ENCODE data around the gene CYP2F1.
A peak's percentile ranks its signal among the peaks of the same experiment; 100 is the strongest.

CYP2F1 gene, protein sequence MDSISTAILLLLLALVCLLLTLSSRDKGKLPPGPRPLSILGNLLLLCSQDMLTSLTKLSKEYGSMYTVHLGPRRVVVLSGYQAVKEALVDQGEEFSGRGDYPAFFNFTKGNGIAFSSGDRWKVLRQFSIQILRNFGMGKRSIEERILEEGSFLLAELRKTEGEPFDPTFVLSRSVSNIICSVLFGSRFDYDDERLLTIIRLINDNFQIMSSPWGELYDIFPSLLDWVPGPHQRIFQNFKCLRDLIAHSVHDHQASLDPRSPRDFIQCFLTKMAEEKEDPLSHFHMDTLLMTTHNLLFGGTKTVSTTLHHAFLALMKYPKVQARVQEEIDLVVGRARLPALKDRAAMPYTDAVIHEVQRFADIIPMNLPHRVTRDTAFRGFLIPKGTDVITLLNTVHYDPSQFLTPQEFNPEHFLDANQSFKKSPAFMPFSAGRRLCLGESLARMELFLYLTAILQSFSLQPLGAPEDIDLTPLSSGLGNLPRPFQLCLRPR

DNA sequence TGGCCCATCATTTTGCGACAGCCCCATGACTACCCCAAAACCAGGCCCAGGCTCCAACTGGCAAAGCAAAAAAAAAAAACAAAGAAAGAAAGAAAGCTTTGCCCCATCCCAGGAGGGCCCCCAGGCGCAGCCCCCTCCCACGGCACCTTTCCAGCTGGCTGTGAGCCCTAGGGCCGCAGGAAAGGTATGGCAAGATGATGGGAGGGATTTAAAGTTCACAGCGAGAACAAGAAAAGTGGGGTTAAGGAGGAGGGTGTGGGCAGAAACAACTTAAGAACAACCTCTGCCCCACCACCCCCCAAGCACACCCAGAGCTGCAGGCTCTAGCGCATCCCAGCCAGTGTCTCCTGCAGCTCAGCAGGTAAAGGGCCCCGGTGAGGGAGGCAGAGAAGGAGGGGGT, at the start of gene CYP2F1:
Gene CYP2F1, plus strand, starts transcription at position 301 of the 400 bp plus-strand sequence. CDS start 1,757 bp downstream, outside the sequence.
- no peak within 1 kb of the TSS for H3K9ac ChIP-seq (ENCODE audit: low read depth, low read length)
- peaks cover 23% of the 10 kb centered on the region for H3K9me3 ChIP-seq (ENCODE audit: control insufficient read depth, insufficient read depth, low read length)
- no peak within 1 kb of the TSS for H3K27ac ChIP-seq (ENCODE audit: low read depth, low read length)
- H3K27me3 ChIP-seq (ENCODE audit: control insufficient read depth, insufficient read depth, low read length), result no peaks in the 10 kb centered on the region
- no peak within 1 kb of the TSS for H3K4me3 ChIP-seq (ENCODE audit: low read depth, low read length)
- no peaks in the 10 kb centered on the region for H3K36me3 ChIP-seq (ENCODE audit: control insufficient read depth, insufficient read depth, low read length)
- H3K4me1 ChIP-seq (ENCODE audit: control insufficient read depth, insufficient read depth, low read length), result no peaks in the 10 kb centered on the region

DNA sequence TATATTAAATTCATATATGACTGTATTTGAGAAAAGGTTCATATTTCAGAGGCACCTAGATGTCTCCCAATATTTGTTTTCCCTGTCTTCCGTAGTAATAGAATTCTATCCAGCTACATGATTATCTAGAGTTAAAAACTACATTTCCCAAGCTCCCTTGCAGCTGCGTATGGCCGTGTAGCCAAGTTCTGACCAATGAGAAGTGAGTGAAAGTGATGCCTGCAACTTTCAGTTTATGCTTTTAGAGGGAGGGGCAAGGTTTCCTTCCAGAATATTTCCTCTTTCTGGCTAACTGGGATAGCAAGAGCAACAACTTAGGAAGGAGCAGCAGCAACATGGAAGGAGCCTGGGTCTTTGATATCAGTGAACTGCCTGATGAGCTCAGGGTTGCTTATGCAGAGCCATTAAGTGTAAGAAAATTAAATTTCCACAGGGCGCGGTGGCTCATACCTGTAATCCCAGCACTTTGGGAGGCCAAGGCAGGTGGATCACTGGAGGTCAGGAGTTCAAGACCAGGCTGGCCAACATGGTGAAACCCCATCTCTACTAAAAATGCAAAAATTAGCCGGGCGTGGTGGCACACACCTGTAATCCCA, 49.2 kb upstream of the CYP2F1 start:
- Histone ChIP-seq H3K9me3 (ENCODE audit: control insufficient read depth, insufficient read depth, low read length) (no peaks in the 10 kb centered on the region), H3K4me3 (ENCODE audit: low read depth, low read length) (no peak overlapping the region), H3K36me3 (ENCODE audit: control insufficient read depth, insufficient read depth, low read length) (no peaks in the 10 kb centered on the region), H3K4me1 (ENCODE audit: control insufficient read depth, insufficient read depth, low read length) (no peaks in the 10 kb centered on the region), H3K9ac (ENCODE audit: low read depth, low read length) (no peak overlapping the region), H3K27ac (ENCODE audit: low read depth, low read length) (no peak overlapping the region), H3K27me3 (ENCODE audit: control insufficient read depth, insufficient read depth, low read length) (no peaks in the 10 kb centered on the region)

DNA sequence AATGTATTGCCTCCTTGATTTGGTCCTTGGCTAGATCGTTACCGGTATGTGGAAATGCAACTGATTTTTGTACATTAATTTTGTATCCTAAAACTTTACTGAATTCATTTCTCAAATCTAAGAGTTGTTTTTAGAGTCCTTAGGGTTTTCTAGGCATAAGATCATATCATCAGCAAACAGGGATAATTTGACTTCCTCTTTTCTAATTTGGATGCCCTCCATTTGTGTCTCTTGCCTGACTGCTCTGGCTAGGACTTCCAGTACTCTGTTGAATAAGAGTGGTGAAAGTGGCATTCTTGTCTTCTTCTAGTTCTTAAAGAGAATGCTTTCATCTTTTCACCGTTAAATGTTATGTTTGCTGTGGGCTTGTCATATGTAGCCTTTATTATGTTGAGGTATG, 37.9 kb upstream of the CYP2F1 start:
- no peaks in the 10 kb centered on the region for H3K27me3 ChIP-seq (ENCODE audit: control insufficient read depth, insufficient read depth, low read length)
- H3K36me3 ChIP-seq (ENCODE audit: control insufficient read depth, insufficient read depth, low read length), result no peaks in the 10 kb centered on the region
- peaks cover 6% of the 10 kb centered on the region; the same call in 1 of the 2 replicates for H3K9me3 ChIP-seq (ENCODE audit: control insufficient read depth, insufficient read depth, low read length)
- no peaks in the 10 kb centered on the region for H3K4me1 ChIP-seq (ENCODE audit: control insufficient read depth, insufficient read depth, low read length)
- H3K27ac ChIP-seq (ENCODE audit: low read depth, low read length), result no peak overlapping the region
- no peak overlapping the region for H3K9ac ChIP-seq (ENCODE audit: low read depth, low read length)
- no peak overlapping the region for H3K4me3 ChIP-seq (ENCODE audit: low read depth, low read length)

DNA sequence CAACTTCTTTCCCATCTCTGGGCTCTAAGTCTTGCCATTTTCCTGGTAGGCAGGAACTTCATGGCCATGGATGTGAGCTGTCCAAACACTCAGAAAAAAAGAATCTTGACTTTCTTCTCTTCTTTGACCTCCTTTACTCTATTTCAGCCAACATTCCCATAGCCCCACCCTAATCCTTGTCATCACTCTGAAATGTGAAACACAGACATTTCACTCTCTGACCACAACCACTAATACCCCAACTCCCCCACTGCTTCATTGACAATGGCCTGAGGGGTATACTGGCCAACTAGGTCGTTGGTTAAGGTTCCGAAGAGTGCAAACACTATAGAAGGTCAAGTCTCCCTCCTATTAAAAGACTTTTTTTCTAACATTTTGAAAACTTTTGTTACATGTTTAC, 30.7 kb upstream of the CYP2F1 start:
- Histone ChIP-seq H3K4me1 (ENCODE audit: control insufficient read depth, insufficient read depth, low read length) (no peaks in the 10 kb centered on the region), H3K36me3 (ENCODE audit: control insufficient read depth, insufficient read depth, low read length) (no peaks in the 10 kb centered on the region), H3K9ac (ENCODE audit: low read depth, low read length) (no peak overlapping the region), H3K27me3 (ENCODE audit: control insufficient read depth, insufficient read depth, low read length) (peaks cover 7% of the 10 kb centered on the region), H3K27ac (ENCODE audit: low read depth, low read length) (no peak overlapping the region), H3K9me3 (ENCODE audit: control insufficient read depth, insufficient read depth, low read length) (peaks cover 6% of the 10 kb centered on the region; the same call in 1 of the 2 replicates), H3K4me3 (ENCODE audit: low read depth, low read length) (no peak overlapping the region)

DNA sequence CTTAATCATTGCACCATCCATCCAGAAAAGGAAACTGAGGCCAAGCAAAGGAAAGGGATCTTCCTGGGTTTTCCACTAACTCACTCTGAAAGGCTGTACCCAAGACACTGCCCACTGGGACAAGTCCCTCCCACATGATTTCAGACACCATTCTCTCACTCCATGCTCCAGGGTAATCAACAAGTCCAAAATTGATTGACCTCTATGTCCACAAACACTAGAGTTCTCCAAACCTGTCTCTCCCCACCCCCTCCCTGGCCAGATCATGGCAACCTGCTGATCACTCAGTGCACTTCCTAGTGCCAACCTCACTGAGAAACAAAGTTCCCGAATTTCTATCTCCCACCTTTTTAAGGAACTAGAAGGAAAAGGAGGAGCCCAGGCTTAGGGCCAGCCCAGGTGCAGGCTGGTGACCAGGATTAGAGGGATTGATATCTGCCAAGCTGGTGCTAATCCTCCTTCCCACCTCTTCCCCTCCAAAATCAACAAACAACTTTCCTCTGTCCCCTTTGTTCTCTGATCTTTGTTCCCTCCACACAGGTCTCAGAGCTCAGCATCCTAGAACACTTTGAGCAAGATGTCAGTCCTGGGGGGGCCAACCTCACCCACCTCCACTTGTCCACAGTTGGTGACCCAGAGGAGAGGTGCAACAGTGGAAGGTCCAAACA, 28.4 kb upstream of the CYP2F1 start:
- no peak overlapping the region for H3K27ac ChIP-seq (ENCODE audit: low read depth, low read length)
- no peaks in the 10 kb centered on the region for H3K9me3 ChIP-seq (ENCODE audit: control insufficient read depth, insufficient read depth, low read length)
- no peak overlapping the region for H3K9ac ChIP-seq (ENCODE audit: low read depth, low read length)

DNA sequence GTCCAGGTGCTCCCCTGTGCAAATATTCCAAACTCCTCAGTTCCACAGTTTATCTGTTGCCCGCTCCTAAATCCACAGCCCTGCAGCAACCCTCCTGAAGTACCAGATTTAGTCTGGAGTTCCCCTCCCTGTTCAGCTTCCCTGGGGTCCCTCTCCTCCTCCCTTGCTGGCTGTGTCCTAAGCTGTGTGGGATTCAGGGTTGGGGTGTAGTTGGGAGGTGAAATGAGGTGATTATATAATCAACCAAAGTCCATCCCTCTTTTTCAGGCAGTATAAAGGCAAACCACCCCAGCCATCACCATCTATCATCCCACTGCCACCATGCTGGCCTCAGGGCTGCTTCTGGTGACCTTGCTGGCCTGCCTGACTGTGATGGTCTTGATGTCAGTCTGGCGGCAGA, 26.1 kb upstream of the CYP2F1 start, which contains the start of gene CYP2A13:
Gene CYP2A13, plus strand, starts transcription at position 301 of the 400 bp plus-strand sequence. Its CDS starts 21 bp downstream, at position 322.
- Histone ChIP-seq H3K27me3 (ENCODE audit: control insufficient read depth, insufficient read depth, low read length) (peaks cover 40% of the 10 kb centered on the region), H3K27ac (ENCODE audit: low read depth, low read length) (no peak within 1 kb of the TSS), H3K9ac (ENCODE audit: low read depth, low read length) (no peak within 1 kb of the TSS), H3K36me3 (ENCODE audit: control insufficient read depth, insufficient read depth, low read length) (no peaks in the 10 kb centered on the region), H3K4me1 (ENCODE audit: control insufficient read depth, insufficient read depth, low read length) (no peaks in the 10 kb centered on the region), H3K4me3 (ENCODE audit: low read depth, low read length) (peak within 1 kb of the TSS; percentile 45; the same call in 1 of the 2 replicates), H3K9me3 (ENCODE audit: control insufficient read depth, insufficient read depth, low read length) (no peaks in the 10 kb centered on the region)

More for the DNA sequence above, 28.4 kb upstream of the CYP2F1 start:
- H3K27me3 ChIP-seq (ENCODE audit: control insufficient read depth, insufficient read depth, low read length), result peaks cover 30% of the 10 kb centered on the region
- H3K36me3 ChIP-seq (ENCODE audit: control insufficient read depth, insufficient read depth, low read length), result no peaks in the 10 kb centered on the region
- H3K4me3 ChIP-seq (ENCODE audit: low read depth, low read length), result no peak overlapping the region
- no peaks in the 10 kb centered on the region for H3K4me1 ChIP-seq (ENCODE audit: control insufficient read depth, insufficient read depth, low read length)

DNA sequence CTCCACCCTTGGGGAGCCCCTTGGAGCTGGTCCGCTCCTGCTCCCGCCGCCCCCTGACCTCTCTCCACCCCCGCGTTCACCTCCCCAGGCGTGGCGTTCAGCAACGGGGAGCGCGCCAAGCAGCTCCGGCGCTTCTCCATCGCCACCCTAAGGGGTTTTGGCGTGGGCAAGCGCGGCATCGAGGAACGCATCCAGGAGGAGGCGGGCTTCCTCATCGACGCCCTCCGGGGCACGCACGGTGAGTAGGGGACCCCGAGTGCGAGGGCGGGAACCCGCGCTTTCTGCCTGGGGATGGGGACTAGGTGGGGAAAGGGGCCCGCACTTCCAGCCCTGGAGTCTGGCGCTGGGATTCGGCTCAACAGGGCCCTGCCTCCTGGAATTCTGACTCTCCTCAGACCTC, 24.3 kb upstream of the CYP2F1 start:
- no peaks in the 10 kb centered on the region for H3K36me3 ChIP-seq (ENCODE audit: control insufficient read depth, insufficient read depth, low read length)
- H3K4me1 ChIP-seq (ENCODE audit: control insufficient read depth, insufficient read depth, low read length), result no peaks in the 10 kb centered on the region
- H3K9me3 ChIP-seq (ENCODE audit: control insufficient read depth, insufficient read depth, low read length), result no peaks in the 10 kb centered on the region
- no peak overlapping the region for H3K9ac ChIP-seq (ENCODE audit: low read depth, low read length)
- peaks cover 40% of the 10 kb centered on the region for H3K27me3 ChIP-seq (ENCODE audit: control insufficient read depth, insufficient read depth, low read length)
- H3K4me3 ChIP-seq (ENCODE audit: low read depth, low read length), result peak overlapping the region; percentile 45
- H3K27ac ChIP-seq (ENCODE audit: low read depth, low read length), result no peak overlapping the region

DNA sequence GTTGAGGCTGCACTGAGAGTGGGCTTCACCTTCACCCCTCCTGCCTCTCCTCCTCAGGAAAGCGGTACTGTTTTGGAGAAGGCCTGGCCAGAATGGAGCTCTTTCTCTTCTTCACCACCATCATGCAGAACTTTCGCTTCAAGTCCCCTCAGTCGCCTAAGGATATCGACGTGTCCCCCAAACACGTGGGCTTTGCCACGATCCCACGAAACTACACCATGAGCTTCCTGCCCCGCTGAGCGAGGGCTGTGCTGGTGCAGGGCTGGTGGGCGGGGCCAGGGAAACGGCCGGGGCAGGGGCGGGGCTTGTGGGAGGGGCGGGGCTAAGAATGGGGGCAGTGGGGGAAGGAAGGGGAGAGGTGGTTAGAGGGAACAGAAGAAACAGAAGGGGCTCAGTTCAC, 18.5 kb upstream of the CYP2F1 start:
- peaks cover 9% of the 10 kb centered on the region; the same call in 1 of the 2 replicates for H3K9me3 ChIP-seq (ENCODE audit: control insufficient read depth, insufficient read depth, low read length)
- H3K36me3 ChIP-seq (ENCODE audit: control insufficient read depth, insufficient read depth, low read length), result no peaks in the 10 kb centered on the region
- H3K4me1 ChIP-seq (ENCODE audit: control insufficient read depth, insufficient read depth, low read length), result no peaks in the 10 kb centered on the region
- no peak overlapping the region for H3K27ac ChIP-seq (ENCODE audit: low read depth, low read length)
- no peak overlapping the region for H3K4me3 ChIP-seq (ENCODE audit: low read depth, low read length)
- H3K27me3 ChIP-seq (ENCODE audit: control insufficient read depth, insufficient read depth, low read length), result peaks cover 11% of the 10 kb centered on the region
- no peak overlapping the region for H3K9ac ChIP-seq (ENCODE audit: low read depth, low read length)

DNA sequence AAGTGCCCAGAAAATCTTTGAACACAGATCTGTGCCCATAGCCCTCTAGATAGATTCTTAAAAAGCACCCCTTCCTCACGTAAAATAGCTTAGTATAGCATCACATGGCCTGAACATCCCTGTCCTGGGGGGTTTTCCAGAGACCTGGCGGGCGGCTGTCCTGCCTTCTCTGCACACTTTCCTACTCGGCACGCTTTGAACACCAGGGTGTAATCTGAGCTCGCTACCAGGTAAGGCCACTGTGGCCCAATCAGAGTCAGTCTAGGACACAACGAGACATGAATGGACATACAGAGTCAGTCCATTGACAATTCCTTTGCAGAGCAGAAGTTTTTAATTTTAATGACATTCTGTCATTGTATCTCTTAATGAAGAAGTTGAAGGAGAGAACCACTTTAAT, 17.9 kb upstream of the CYP2F1 start:
- Histone ChIP-seq H3K9ac (ENCODE audit: low read depth, low read length) (no peak overlapping the region), H3K4me1 (ENCODE audit: control insufficient read depth, insufficient read depth, low read length) (no peaks in the 10 kb centered on the region), H3K27me3 (ENCODE audit: control insufficient read depth, insufficient read depth, low read length) (peaks cover 5% of the 10 kb centered on the region), H3K4me3 (ENCODE audit: low read depth, low read length) (no peak overlapping the region), H3K27ac (ENCODE audit: low read depth, low read length) (no peak overlapping the region), H3K9me3 (ENCODE audit: control insufficient read depth, insufficient read depth, low read length) (peaks cover 9% of the 10 kb centered on the region; the same call in 1 of the 2 replicates), H3K36me3 (ENCODE audit: control insufficient read depth, insufficient read depth, low read length) (no peaks in the 10 kb centered on the region)

DNA sequence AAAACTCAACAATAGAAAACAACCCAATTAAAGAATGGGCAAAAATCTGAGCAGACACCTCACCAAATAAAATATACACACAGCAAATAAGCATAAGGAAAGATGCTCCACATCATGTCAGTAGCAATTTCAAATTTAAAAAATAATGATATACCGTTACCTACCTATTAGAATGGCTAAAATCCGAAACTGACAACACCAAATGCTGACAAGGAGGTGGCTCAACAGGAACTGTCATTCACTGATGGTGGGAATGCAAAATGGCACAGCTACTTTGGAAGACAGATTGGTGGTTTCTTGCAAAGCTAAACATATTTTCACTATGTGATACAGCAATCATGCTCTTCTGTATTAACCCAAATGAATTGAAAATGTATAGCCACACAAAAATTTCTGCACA, 16.9 kb upstream of the CYP2F1 start:
- H3K9ac ChIP-seq (ENCODE audit: low read depth, low read length), result no peak overlapping the region
- no peaks in the 10 kb centered on the region for H3K36me3 ChIP-seq (ENCODE audit: control insufficient read depth, insufficient read depth, low read length)
- H3K27me3 ChIP-seq (ENCODE audit: control insufficient read depth, insufficient read depth, low read length), result no peaks in the 10 kb centered on the region
- H3K4me1 ChIP-seq (ENCODE audit: control insufficient read depth, insufficient read depth, low read length), result no peaks in the 10 kb centered on the region
- H3K9me3 ChIP-seq (ENCODE audit: control insufficient read depth, insufficient read depth, low read length), result peaks cover 9% of the 10 kb centered on the region; the same call in 1 of the 2 replicates
- no peak overlapping the region for H3K4me3 ChIP-seq (ENCODE audit: low read depth, low read length)
- H3K27ac ChIP-seq (ENCODE audit: low read depth, low read length), result no peak overlapping the region

Measured in HUES48 (cell line).